Smooth muscle cell (in vitro differentiated cells): ENCODE data around the gene CDK13. TPM values are rescaled to one million over a fixed set of nuclear protein-coding genes. Genes with fewer than 3 reads are reported as not detected.

Experiments used
- DNase-seq: peaks from one replicate; lab custom pipeline; 2025; ENCODE audit not compliant: unreplicated experiment; lab: John Stamatoyannopoulos, UW
- H2AFZ ChIP-seq: fragments of 200-600 bp; sonication (generic); 2 replicates; pipeline ENCODE4 v1.6.0; 2016; ENCODE audit warnings: antibody characterized with exemption, low read depth, mild to moderate bottlenecking
- H3F3A ChIP-seq: fragments of 200-600 bp; sonication (generic); 2 replicates; pipeline ENCODE4 v1.6.0; 2017; ENCODE audit warnings: antibody characterized with exemption, low read depth
- H3K27ac ChIP-seq: fragments of 200-600 bp; sonication (generic); 2 replicates; pipeline ENCODE4 v1.5.1; 2016; ENCODE audit warnings: low read depth, mild to moderate bottlenecking
- H3K27me3 ChIP-seq: fragments of 200-600 bp; sonication (generic); 2 replicates; pipeline ENCODE4 v1.6.1; 2016; ENCODE audit warnings: low read depth, mild to moderate bottlenecking
- H3K36me3 ChIP-seq: fragments of 200-600 bp; sonication (generic); 2 replicates; pipeline ENCODE4 v1.5.1; 2016; ENCODE audit warnings: low read depth
- H3K4me1 ChIP-seq: fragments of 200-600 bp; sonication (generic); 2 replicates; pipeline ENCODE4 v1.5.1; 2016; ENCODE audit warnings: low read depth
- H3K4me2 ChIP-seq: fragments of 200-600 bp; sonication (generic); 2 replicates; pipeline ENCODE4 v1.6.0; 2016; ENCODE audit warnings: mild to moderate bottlenecking
- H3K4me3 ChIP-seq: fragments of 200-600 bp; sonication (generic); 2 replicates; pipeline ENCODE4 v1.5.1; 2016; ENCODE audit warnings: mild to moderate bottlenecking
- H3K79me2 ChIP-seq: fragments of 200-600 bp; sonication (generic); 2 replicates; pipeline ENCODE4 v1.6.0; 2016; ENCODE audit warnings: low read depth, mild to moderate bottlenecking
- H3K9ac ChIP-seq: fragments of 200-600 bp; sonication (generic); 2 replicates; pipeline ENCODE4 v1.6.0; 2016; ENCODE audit warnings: low read depth
- H3K9me3 ChIP-seq: fragments of 200-600 bp; sonication (generic); replicated peaks from 2 replicates; pipeline ENCODE4 v1.5.1; 2016; ENCODE audit warnings: low read depth
- H4K20me1 ChIP-seq: fragments of 200-600 bp; sonication (generic); 2 replicates; pipeline ENCODE4 v1.6.0; 2016; ENCODE audit warnings: low read depth
- CTCF ChIP-seq: fragments of 200-600 bp; sonication (generic); IDR thresholded peaks from 2 replicates; pipeline ENCODE4 v1.5.1; 2017; ENCODE audit warnings: borderline replicate concordance, mild to moderate bottlenecking, antibody characterized with exemption; ENCODE audit not compliant: insufficient read depth, poor library complexity, severe bottlenecking
- WGBS: methylation state at CpG from one replicate; pipeline ENCODE4 v1.1.7; 2016; ENCODE audit warnings: low lambda C conversion rate; 5-methylcytosine and 5-hydroxymethylcytosine counted together
- polyA plus RNA-seq: library from polyadenylated mRNA; unstranded; fragments of >200 nt; fragmentation: Nextera tagmentation; extraction: Ambion mirVana; gene quantifications from 2 replicates; pipeline ENCODE4 v1.2.1, GENCODE V29; 2016
- total RNA-seq: library from RNA; depleted of rRNA; stranded (reverse); fragments of >200 nt; gene quantifications from 2 replicates; pipeline ENCODE4 v1.2.3, GENCODE V29; 2014

CDK13 gene
- total and polyA plus RNA-seq, 2 experiments from 2014 or later, result 15.9 to 70.0 TPM

- Histone ChIP-seq H3K9ac (no peak overlapping the region), H3K79me2 (no peaks in the 10 kb centered on the region), H3K9me3 (no peaks in the 10 kb centered on the region), H2AFZ (no peak overlapping the region), H3K4me1 (no peaks in the 10 kb centered on the region), H3F3A (no peaks in the 10 kb centered on the region), H3K4me3 (no peak overlapping the region), H3K27me3 (no peaks in the 10 kb centered on the region), H3K27ac (no peak overlapping the region), H4K20me1 (peaks cover 51% of the 10 kb centered on the region), H3K36me3 (peaks cover 11% of the 10 kb centered on the region), H3K4me2 (no peak overlapping the region)
- 97% methylated on average over 4 of the region's 4 CpGs for WGBS
- DNase-seq, result no peak
- TF ChIP-seq CTCF, result no peak
Observed at GRCh38 chr7:40099837-40100236, 149.8 kb downstream of the CDK13 start.

GRCh38 chr7:40101201-40101600 is 151.1 kb downstream of the CDK13 start:
- Histone ChIP-seq H3K9ac (no peak overlapping the region), H3F3A (no peaks in the 10 kb centered on the region), H3K4me1 (no peaks in the 10 kb centered on the region), H2AFZ (no peak overlapping the region), H3K4me3 (no peak overlapping the region), H4K20me1 (peaks cover 39% of the 10 kb centered on the region), H3K9me3 (no peaks in the 10 kb centered on the region), H3K27ac (no peak overlapping the region), H3K27me3 (no peaks in the 10 kb centered on the region), H3K79me2 (no peaks in the 10 kb centered on the region), H3K4me2 (no peak overlapping the region), H3K36me3 (peaks cover 3% of the 10 kb centered on the region)
- TF ChIP-seq CTCF, result no peak
- no peak for DNase-seq
- 88% methylated on average over 3 of the region's 3 CpGs for WGBS

DNA sequence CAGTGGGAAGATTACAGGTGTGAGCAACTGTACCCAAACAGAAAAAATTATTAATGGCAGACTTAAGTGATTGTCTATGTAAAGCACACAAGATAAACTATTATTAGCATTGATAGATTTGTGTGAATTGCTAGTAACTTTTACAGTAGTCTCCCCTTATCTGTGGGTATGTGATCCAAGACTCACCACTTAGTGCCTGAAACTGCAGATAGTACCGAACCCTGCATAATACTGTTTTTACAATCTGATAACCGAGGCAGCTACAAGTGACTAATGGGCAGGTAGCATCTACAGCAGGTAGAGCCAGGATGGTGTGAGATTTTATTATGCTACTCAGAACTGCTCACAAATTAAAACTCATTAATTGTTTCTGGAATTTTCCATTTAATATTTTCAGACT is 152.8 kb downstream of the CDK13 start:
- Histone ChIP-seq H3K4me2 (no peak overlapping the region), H2AFZ (no peak overlapping the region), H3F3A (no peaks in the 10 kb centered on the region), H3K4me1 (no peaks in the 10 kb centered on the region), H3K9ac (no peak overlapping the region), H4K20me1 (peaks cover 22% of the 10 kb centered on the region), H3K27ac (no peak overlapping the region), H3K9me3 (no peaks in the 10 kb centered on the region), H3K79me2 (no peaks in the 10 kb centered on the region), H3K36me3 (no peaks in the 10 kb centered on the region), H3K27me3 (no peaks in the 10 kb centered on the region), H3K4me3 (no peak overlapping the region)
- TF ChIP-seq CTCF, result no peak
- no peak for DNase-seq
- WGBS, result 92% methylated on average over 2 of the region's 2 CpGs

DNA sequence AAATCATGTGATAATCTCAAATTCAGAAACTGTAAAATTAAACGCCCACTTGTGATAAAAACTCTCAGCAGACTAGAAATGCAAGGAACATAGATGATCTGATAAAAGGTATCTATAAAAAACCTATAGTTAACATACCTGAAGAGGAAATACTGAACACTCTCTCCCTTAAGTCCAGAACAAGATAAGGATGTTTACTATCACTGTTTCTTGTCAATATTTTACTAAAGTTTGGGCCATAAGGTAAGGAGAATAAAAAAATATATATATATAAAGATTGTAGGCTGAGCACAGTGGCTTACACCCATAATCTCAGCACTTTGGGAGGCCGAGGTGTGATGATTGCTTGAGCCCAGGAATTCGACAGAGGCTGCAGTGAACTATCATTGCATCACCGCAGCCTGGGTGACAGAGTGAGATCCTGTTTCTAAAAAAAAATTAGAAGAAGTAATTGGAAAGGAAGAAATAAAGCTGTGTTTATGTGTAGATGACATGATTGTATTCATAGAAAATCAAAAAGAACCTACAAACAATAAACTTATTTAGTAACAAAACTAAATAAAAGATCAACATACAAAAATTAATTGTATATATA is 155.9 kb downstream of the CDK13 start:
- H3K36me3 ChIP-seq, result no peaks in the 10 kb centered on the region
- no peak for TF ChIP-seq CTCF
- no peaks in the 10 kb centered on the region for H3K27me3 ChIP-seq
- no peak for DNase-seq
- H3K9ac ChIP-seq, result no peak overlapping the region
- H3K9me3 ChIP-seq, result no peaks in the 10 kb centered on the region
- H3K79me2 ChIP-seq, result no peaks in the 10 kb centered on the region
- 67% methylated on average over 4 of the region's 4 CpGs for WGBS
- H4K20me1 ChIP-seq, result peaks cover 13% of the 10 kb centered on the region
- no peak overlapping the region for H3K4me3 ChIP-seq
- H3K27ac ChIP-seq, result no peak overlapping the region
- H3K4me1 ChIP-seq, result no peaks in the 10 kb centered on the region
- no peaks in the 10 kb centered on the region for H3F3A ChIP-seq
- no peak overlapping the region for H3K4me2 ChIP-seq
- H2AFZ ChIP-seq, result no peak overlapping the region
